ENCODE results near the gene TNRC6A.

TNRC6A gene

DNA sequence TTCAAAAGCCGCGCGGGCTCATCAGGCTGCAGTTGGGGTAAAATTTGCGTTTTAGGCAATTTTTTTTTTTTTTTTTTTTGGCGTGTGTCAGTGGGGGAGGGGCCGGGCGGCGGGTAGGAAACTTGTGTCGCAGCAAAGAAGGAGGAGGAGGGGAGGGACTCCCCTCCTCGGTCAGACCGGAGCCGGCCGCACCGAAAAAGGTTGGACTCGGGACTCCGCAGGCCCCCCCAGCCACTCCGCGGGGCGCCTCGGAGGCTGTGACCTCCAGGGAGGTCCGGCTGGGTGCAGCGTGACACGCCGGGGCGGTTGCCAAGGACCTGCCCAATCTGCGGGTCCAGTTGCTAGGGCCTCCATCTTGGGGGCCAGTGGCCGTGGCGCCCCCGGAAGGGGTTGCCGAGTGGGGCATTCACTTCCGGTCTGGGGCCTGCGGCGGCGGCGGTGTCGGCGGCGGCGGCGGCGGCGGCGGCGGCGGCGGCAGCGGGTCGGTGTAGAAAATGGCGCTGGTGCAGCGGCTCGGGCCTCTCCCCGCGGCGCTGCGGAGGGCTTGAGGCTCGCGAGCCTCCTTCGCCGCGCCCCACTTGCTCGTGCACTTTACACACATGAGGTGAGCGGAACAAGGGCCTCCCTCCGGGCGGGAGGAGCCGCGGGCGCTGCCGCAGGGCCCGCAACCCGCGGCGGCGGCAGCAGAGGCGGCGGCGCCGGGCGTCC, at the start of gene TNRC6A:
TSS of gene TNRC6A (plus strand) at position 409 of the 708 bp plus-strand sequence. CDS start at position 600, 191 bp downstream.
- ATAC-seq, result peak; percentile 94
- peak; percentile 84 to 88 for DNase-seq
- H3K27ac Mint-ChIP-seq, result peak within 1 kb of the TSS; percentile 97 to 99
- peak within 1 kb of the TSS; percentile 93 to 96 for H3K4me3 Mint-ChIP-seq
- peaks cover 40% of the 10 kb centered on the region for H3K4me1 Mint-ChIP-seq
- no peaks in the 10 kb centered on the region for H3K9me3 Mint-ChIP-seq
- no peaks in the 10 kb centered on the region for H3K27me3 Mint-ChIP-seq

DNA sequence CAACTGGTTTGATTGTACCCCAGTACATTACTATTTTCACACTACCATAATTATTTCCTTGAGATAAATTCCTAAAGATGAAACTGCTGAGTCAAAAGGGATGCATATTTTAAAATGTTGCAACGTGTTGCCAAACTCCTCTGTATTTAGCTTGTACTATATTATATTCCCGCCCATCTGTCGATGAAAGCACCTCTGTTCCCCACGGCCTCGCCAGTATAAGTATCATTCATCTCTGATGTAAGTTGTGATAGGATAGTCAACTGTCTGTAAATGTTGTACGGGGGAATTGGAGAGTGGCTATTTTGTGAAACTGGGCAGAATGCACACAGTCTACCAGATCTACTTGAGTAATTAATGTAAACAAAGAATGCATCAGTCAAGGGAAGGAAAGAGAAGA, 47.7 kb upstream of the TNRC6A start:
- Mint-ChIP-seq H3K27ac (no peak overlapping the region), H3K4me1 (peaks cover 7% of the 10 kb centered on the region), H3K27me3 (no peaks in the 10 kb centered on the region), H3K4me3 (no peak overlapping the region), H3K9me3 (no peaks in the 10 kb centered on the region)
- ATAC-seq (no peak), DNase-seq (no peak)

DNA sequence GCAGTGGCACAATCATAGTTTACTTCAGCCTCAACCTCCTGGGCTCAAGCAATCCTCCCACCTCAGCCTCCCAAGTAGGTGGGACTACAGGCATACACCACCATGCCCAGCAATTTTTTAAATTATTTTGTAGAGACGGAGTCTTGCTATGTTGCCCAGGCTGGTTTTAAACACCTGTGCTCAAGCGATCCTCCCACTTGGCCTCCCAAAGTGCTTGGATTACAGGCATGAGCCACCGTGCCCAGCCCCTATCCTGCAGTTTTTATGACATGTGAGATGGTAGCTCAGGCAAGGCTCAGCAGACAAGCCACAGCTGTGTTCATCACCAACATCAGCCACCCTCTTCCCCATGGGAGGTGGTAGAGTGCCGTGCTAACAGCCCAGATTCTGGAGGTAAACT, 46.2 kb upstream of the TNRC6A start:
- ATAC-seq, result no peak
- no peak overlapping the region for H3K4me3 Mint-ChIP-seq
- no peaks in the 10 kb centered on the region for H3K27me3 Mint-ChIP-seq
- DNase-seq, result no peak
- H3K27ac Mint-ChIP-seq, result no peak overlapping the region
- H3K9me3 Mint-ChIP-seq, result no peaks in the 10 kb centered on the region
- peaks cover 7% of the 10 kb centered on the region for H3K4me1 Mint-ChIP-seq

DNA sequence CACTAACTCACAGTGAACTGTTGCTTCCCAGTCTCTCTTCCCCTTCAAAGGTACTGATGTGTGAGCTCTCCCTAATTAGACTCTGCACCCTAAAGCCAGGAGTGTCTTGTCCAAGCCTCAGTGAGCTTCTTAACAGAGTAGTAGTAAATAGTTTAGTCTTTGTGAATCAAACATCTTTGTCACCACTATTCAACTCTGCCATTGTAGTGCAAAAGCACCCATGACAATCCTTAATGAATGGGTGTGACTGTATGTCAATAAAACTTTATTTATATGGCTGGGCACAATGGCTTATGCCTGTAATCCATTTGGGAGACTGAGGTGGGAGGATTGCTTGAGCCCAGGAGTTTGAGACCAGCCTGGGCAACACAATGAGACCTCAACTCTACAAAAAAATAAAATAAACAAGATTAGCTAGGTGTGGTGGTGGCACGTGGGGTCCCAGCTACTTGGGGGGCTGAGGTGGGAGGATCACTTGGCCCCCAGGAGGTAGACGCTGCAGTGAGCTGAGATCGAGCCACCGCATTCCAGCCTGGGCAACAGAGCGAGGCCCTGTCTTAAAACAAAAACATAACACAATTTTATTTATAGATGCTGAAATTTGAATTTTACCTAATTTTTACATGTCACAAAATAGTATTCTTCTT, 45.5 kb upstream of the TNRC6A start:
- Mint-ChIP-seq H3K27ac (no peak overlapping the region), H3K4me3 (no peak overlapping the region), H3K9me3 (no peaks in the 10 kb centered on the region), H3K4me1 (peaks cover 7% of the 10 kb centered on the region), H3K27me3 (peaks cover 4% of the 10 kb centered on the region)
- DNase-seq, result no peak
- no peak for ATAC-seq

DNA sequence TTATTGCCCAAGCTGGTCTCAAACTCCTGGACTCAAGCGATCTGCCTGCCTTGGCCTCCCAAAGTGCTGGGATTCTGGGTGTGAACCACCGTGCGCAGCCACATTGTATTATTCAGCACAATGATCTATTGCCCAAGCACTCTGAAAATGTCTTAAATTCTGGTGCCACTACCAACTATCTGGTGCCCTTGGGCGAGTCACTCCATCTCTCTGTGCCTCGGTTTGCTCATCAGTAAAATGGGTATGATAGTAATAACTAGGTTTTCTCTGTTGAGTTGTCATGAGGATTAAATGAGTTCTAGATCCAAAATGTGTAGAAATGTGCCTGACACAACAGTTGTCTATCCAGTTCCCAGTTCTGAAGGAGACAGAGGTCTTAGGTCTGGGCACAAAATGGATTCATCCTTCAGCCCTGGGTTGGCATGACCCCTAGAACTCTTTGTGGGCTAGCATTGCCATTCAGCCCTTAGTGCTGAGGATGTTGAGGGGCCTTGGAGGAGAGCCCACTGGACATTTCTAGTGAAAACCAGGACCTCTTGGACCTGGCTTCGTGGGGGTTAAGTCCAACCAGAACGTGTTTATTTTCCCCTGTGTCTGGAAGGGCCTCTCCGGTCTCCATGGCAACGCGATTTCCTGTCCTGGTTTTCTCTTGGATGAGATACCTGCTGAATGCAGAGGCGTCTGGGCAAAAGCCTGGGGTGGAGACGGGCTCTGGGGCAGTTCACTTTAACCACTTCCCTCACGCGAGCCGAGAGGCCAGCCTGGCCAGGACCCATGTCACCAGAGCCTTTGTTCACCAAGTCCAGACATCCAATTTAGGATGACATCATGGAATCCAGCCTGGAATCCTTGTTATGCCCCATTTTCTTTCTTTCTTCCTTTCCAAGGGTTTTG, 43.7 kb upstream of the TNRC6A start:
- Mint-ChIP-seq H3K9me3 (no peaks in the 10 kb centered on the region), H3K4me3 (no peak overlapping the region), H3K27ac (no peak overlapping the region), H3K4me1 (peaks cover 7% of the 10 kb centered on the region), H3K27me3 (peaks cover 8% of the 10 kb centered on the region)
- ATAC-seq (no peak), DNase-seq (no peak)

DNA sequence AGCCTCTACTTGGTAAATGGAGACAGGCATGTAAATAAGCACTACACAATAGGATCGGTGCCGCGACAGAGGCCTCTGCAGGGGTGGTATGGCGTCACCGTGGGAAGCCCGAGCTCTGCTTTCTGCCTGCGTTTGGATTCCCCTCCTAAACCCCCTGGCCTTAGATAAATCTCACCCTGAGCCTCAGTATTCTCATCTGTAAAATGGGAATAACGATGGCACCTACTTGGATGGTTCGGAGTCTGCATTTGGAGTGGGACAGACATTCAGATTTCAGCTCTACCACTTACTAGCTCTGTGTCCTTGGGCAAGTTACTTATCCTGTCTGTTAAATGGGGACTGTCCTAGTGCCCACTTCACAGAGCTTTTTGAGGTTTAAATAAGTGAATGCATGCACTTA, 42.8 kb upstream of the TNRC6A start:
- Mint-ChIP-seq H3K9me3 (no peaks in the 10 kb centered on the region), H3K4me1 (peaks cover 7% of the 10 kb centered on the region), H3K27ac (no peak overlapping the region), H3K4me3 (no peak overlapping the region), H3K27me3 (peaks cover 8% of the 10 kb centered on the region)
- ATAC-seq (no peak), DNase-seq (no peak)

DNA sequence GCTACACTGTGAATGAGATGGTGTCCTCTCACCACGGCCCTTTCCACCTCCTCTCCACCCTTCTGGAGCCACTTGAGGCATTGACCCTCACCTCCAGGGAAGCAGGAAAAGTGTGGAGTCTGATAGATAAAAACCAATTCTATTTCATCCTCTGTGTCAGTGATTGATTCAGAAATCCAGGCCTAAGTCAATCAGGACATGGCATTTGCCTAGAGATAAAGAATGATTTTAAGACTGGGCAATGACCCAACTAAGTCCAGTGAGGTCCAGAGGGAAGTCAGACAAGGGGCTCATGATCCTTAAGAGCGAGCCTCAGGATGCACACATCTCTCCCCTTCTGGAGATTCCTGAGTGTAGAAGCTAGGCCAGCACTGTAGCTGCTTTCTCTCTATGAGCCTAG, 41.1 kb upstream of the TNRC6A start:
- Mint-ChIP-seq H3K4me3 (no peak overlapping the region), H3K4me1 (peaks cover 7% of the 10 kb centered on the region), H3K27me3 (peaks cover 8% of the 10 kb centered on the region), H3K27ac (peak overlapping the region in 1 of 2 donors; percentile 19), H3K9me3 (no peaks in the 10 kb centered on the region)
- ATAC-seq (no peak), DNase-seq (no peak)

DNA sequence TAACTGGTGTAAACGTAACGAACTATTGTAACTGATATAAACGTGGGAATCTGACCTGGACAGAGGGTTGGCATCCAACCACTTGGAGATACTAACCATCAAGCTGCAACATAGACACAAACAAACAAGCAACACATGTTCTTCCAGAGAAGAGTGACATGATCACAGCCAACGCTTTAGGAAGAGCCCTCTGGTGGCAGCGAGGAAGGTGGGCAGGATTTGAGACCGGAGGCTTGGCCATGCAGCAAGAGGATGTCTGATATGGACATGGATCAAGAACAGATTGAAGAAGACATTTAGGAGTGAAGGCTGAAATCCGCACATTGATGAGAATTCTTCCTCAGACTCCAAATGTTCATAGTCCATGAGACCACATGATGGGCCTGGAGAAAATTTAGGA, 40.3 kb upstream of the TNRC6A start:
- no peak for DNase-seq

GRCh38 chr16:24692854-24693253, 36.6 kb upstream of the TNRC6A start:
- no peak for ATAC-seq
- no peak for DNase-seq
- Mint-ChIP-seq H3K9me3 (no peaks in the 10 kb centered on the region), H3K27me3 (peaks cover 8% of the 10 kb centered on the region), H3K27ac (no peak overlapping the region), H3K4me1 (no peaks in the 10 kb centered on the region), H3K4me3 (no peak overlapping the region)

More for the DNA sequence above, 40.3 kb upstream of the TNRC6A start:
- Mint-ChIP-seq H3K4me3 (no peak overlapping the region), H3K4me1 (peaks cover 7% of the 10 kb centered on the region), H3K27me3 (peaks cover 8% of the 10 kb centered on the region), H3K27ac (no peak overlapping the region), H3K9me3 (no peaks in the 10 kb centered on the region)
- ATAC-seq, result no peak

DNA sequence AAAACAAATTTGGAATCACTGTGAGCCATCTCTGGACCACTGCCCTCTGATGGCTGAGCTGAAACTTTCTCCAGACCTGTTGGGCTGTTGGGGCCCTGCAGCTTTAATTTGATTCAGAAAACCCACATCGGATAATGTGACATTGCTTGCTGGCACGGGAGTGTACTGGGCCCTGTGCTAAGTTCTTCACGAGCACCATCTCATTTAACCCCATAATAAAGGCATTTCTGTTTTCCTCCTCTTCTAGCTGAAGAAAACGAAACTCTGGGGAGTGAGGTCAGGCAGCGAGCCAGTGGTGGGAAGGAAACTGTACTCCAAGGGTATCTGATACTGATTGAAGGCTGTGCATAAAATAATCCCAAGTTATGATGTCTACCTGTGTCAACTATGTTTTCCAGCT, 34.5 kb upstream of the TNRC6A start:
- peaks cover 7% of the 10 kb centered on the region for H3K27me3 Mint-ChIP-seq
- no peak for DNase-seq
- no peak for ATAC-seq
- H3K4me1 Mint-ChIP-seq, result no peaks in the 10 kb centered on the region
- no peak overlapping the region for H3K4me3 Mint-ChIP-seq
- no peaks in the 10 kb centered on the region for H3K9me3 Mint-ChIP-seq
- no peak overlapping the region for H3K27ac Mint-ChIP-seq

DNA sequence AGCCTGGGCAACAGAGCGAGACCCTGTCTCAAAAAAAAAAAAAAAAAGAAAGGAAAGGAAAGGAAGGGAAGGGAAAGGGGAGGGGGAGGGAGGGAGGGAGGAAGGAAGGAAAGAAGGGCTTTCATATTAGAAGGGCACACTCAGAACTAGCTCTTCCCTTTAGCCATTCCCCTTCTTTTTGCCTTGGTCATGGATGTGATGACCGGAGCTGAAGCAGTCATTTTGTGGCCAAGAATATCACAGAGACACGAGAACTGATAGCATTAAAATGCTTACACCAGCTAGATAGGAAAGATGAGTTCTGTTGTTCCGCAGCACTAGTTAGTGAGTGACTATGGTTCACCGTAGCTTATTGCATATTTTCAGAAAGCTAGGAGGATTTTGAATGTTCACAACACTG, 32.8 kb upstream of the TNRC6A start:
- Mint-ChIP-seq H3K27ac (no peak overlapping the region), H3K27me3 (peaks cover 21% of the 10 kb centered on the region), H3K9me3 (no peaks in the 10 kb centered on the region), H3K4me3 (no peak overlapping the region), H3K4me1 (no peaks in the 10 kb centered on the region)
- ATAC-seq (no peak), DNase-seq (no peak)

GRCh38 chr16:24698308-24698707, 31.1 kb upstream of the TNRC6A start:
- H3K27ac Mint-ChIP-seq, result no peak overlapping the region
- no peak for ATAC-seq
- no peaks in the 10 kb centered on the region for H3K4me1 Mint-ChIP-seq
- no peak for DNase-seq
- peaks cover 25% of the 10 kb centered on the region for H3K27me3 Mint-ChIP-seq
- H3K4me3 Mint-ChIP-seq, result no peak overlapping the region
- H3K9me3 Mint-ChIP-seq, result no peaks in the 10 kb centered on the region

DNA sequence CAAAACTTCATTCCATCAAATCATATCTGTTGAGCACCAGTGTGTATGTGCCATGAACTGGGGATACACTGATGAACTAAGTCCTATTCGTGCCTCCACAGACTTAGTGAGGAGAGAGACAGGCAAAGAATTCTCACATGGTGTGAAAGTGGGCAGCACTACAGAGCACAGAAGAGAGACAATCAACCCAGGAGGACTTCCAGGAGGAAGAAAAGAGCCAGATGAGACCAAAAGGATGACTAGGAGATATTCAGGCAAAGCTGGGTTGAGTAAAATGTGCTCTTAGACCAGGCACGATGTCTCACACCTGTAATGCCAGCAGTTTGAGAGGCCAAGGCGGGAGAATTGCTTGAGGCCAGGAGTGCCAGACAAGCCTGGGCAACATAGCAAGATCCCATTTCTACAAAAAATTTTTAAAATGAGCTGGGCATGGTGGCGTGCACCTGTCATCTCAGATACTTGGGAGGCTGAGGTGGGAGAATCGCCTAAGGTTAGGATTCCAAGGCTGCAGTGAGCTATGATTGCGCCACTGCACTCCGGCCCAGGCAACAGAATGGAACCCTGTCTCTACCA, 30.2 kb upstream of the TNRC6A start:
- no peak overlapping the region for H3K4me3 Mint-ChIP-seq
- peaks cover 25% of the 10 kb centered on the region for H3K27me3 Mint-ChIP-seq
- ATAC-seq, result no peak
- no peaks in the 10 kb centered on the region for H3K4me1 Mint-ChIP-seq
- H3K9me3 Mint-ChIP-seq, result no peaks in the 10 kb centered on the region
- H3K27ac Mint-ChIP-seq, result peak overlapping the region in 1 of 2 donors; percentile 47
- no peak for DNase-seq

- H3K9me3 Mint-ChIP-seq, result no peaks in the 10 kb centered on the region
- peaks cover 25% of the 10 kb centered on the region for H3K27me3 Mint-ChIP-seq
- H3K27ac Mint-ChIP-seq, result no peak overlapping the region
- no peaks in the 10 kb centered on the region for H3K4me1 Mint-ChIP-seq
- H3K4me3 Mint-ChIP-seq, result no peak overlapping the region
- ATAC-seq (no peak), DNase-seq (no peak)
Measured at GRCh38 chr16:24700549-24701392, 28.7 kb upstream of the TNRC6A start.

DNA sequence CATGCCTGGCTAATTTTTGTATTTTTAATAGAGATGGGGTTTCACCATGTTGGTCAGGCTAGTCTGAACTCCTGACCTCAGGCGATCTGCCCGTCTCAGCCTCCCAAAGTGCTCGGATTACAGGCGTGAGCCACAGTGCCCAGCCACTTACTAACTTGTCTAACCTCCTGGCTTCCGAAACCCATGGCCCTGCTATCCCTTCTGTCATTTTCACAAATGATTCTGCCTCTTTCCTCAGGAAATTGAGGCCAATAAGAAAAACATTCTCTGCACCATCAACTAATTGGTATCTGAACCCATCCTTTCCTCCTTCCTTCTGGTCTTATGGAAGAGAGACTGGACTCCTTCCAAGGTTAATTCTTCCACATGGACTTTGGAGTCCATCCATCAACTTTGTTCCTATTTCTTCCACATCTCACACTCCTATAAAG, 27.9 kb upstream of the TNRC6A start:
- ATAC-seq, result no peak

More for the DNA sequence above, 27.9 kb upstream of the TNRC6A start:
- no peak for DNase-seq
- H3K27me3 Mint-ChIP-seq, result peaks cover 25% of the 10 kb centered on the region
- H3K27ac Mint-ChIP-seq, result no peak overlapping the region
- H3K4me1 Mint-ChIP-seq, result no peaks in the 10 kb centered on the region
- H3K9me3 Mint-ChIP-seq, result no peaks in the 10 kb centered on the region
- no peak overlapping the region for H3K4me3 Mint-ChIP-seq
